ENCODE measurements around the gene CDCA7. TPM values are rescaled to one million over a fixed set of nuclear protein-coding genes. Genes with fewer than 3 reads are reported as not detected.
A peak's percentile ranks its signal among the peaks of the same experiment; 100 is the strongest.
"Not testable (repeated sequence)": the region's sequence is repeated elsewhere in the genome, so short reads cannot be mapped to it uniquely, and the experiment has no call there.

Gene CDCA7
- total RNA-seq, 1 donor from 2014 or later = 2.2 TPM

DNA sequence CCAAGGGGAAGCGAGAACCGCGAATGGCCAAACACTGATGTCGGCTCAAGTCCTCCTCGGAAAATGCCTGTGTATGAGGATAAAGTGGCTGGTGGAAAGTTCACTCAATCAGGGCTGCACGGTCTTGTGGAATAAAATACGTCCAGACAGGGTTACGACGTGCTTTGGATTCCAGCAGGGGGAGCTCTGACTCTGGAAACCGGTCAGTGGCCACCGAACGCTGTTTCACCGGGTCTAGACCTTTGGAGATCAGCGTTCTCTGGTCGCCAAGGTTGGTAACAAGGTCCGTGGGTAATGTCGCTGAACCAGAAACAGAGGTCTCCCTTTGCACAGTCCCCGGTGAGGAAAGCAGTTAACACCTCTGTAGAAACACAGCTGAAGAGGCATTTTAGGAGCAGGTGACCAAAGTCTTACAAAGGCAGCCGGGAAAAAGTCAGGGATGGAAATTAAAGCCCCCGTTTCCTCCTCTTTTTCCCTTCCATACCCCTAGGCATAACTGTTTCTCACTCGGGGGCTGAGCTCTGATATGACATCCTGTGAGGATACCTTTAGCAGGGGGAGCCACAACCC lies 47.8 kb downstream of the CDCA7 start:
- DNase-seq (ENCODE audit: low spot score) = peak; percentile 87

DNA sequence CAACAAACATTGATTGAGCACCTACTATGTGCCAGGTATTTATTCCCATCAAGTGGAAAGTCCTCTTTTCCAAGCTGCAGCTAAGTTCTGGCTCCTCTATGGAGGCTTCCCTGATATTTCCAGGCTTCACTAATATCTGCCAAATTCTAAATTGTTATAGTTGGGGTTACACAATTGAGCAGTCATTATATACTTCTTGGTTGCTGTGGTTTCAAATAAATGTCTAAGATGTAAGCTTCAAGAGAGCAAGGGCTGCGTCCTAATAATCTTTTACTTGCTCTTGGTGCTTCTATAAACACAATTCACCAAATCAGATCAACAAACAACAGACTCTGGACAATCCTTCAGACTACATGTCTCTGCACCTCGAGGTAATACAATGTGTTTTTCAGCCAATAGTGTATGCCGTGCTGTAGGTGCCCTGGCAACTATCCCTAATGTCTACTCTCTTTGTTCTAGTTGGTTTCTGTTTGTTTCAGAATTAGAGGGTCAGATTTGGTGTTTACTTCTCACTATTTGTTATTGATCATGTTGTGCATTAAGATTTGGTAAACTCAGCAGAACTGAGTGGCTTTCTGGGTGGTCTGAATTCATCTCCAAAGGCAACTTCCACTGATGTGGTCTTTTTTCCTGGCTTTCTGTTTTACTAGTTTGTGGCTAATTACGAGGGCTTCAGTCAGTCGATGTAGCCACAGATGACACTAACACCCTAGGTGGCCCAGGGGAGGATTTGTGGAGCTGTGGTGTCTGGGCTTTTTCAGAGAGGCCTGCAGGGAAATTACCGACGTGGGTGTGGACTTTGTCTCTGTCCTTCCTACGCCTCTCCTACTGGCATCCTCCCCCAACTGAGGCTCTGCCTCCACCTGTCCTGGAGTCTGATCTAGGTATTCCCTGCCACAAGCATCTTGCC lies 50.4 kb downstream of the CDCA7 start:
- DNase-seq (ENCODE audit: low spot score) = no peak

DNA sequence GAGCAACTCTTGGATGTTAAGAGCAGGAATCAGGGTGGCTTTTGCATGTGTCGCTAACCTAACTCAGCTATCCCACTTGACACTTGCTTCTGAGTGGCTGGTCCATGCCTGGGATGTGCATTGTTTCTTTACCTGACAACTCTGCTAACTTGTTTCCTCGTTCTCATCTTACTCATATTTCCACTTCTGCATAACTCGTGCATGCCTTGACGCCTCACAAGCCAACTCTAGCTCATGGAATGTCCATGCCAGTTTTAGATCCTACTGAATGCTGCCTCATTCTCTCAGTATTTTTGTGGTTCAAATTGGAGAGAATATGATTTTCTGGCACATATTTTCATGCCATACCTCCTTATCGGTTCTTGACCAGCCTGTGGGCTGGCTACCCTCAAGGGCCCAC lies 52.5 kb downstream of the CDCA7 start:
- DNase-seq (ENCODE audit: low spot score) = no peak

DNA sequence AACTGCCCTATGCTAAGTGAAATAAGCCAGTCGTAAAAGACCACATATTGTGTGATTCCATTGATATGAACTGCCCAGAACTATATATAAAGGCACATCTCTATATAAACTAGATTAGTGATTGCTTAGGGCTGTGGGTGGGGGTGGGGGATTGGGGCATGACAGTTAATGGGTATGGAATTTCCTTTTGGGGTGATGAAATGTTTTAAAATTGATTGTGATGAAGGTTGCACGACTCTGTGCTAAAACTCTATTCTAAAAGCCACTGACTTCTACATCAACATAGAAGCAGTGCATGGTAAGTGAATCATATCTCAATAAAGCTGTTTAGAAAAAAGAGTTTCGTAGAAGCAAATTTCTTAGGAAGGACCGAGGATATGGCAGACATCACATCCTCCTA lies 53.0 kb downstream of the CDCA7 start:
- no peak for DNase-seq (ENCODE audit: low spot score)

DNA sequence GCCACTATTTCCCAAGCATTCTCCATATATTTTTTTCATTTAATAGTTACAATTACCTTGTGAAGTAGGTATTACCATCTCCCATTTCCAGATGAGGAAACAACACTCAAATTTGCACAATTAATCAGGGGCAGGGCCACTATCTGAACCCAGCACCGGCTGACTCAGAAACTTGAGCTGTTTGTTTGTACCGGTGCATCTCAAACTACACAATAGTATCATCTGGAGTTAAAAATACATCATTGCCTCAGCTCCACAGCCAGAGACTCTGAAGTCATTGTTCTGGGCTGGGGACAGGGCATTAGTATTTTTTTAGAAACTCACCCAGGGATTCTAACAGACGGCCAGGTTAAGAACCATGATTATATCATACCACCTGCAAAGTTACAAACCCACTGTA lies 55.9 kb downstream of the CDCA7 start:
- DNase-seq (ENCODE audit: low spot score) = no peak

DNA sequence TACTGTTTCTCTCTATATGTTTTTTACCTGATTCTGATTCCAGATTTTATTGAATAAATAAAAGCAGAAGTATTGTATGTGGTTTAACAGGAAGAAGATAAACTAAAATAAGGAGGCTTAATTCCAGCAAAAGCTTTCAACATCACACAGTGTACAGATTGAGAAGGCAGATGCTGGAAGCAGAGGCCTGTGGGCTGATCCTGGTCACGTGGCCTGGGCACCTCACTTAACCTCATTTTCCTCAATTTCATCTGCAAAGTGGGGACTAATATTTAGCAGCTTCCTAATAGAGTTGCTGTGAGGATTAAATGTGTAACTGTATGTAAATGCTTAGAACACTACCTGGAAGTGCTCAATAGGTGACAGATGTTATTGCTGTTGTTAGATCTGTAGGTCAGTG lies 58.0 kb downstream of the CDCA7 start:
- DNase-seq (ENCODE audit: low spot score) = peak; percentile 47

DNA sequence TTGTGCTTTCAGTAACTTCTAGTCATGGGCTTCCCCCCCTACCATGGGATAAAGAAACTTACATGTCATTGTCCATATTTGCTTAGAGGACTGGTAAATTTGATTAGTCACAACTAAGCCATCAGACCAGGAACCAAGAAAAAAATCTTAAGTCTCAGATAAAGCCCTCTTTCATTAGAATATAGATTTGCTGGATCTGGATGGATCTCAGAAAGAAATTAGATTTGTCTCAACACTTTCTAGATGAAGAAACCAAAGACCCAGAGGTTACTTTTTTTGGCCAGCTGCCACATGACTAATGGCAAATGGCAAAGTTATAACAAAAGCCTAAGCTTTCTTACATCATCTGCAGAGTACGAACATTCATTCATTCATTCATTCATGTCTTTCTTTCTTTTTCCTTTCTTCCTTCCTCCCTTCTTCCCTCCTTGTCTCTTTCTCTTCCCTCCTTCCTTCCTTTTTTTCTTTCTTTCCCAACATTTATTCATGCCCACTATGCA lies 60.2 kb downstream of the CDCA7 start:
- DNase-seq (ENCODE audit: low spot score) = no peak

DNA sequence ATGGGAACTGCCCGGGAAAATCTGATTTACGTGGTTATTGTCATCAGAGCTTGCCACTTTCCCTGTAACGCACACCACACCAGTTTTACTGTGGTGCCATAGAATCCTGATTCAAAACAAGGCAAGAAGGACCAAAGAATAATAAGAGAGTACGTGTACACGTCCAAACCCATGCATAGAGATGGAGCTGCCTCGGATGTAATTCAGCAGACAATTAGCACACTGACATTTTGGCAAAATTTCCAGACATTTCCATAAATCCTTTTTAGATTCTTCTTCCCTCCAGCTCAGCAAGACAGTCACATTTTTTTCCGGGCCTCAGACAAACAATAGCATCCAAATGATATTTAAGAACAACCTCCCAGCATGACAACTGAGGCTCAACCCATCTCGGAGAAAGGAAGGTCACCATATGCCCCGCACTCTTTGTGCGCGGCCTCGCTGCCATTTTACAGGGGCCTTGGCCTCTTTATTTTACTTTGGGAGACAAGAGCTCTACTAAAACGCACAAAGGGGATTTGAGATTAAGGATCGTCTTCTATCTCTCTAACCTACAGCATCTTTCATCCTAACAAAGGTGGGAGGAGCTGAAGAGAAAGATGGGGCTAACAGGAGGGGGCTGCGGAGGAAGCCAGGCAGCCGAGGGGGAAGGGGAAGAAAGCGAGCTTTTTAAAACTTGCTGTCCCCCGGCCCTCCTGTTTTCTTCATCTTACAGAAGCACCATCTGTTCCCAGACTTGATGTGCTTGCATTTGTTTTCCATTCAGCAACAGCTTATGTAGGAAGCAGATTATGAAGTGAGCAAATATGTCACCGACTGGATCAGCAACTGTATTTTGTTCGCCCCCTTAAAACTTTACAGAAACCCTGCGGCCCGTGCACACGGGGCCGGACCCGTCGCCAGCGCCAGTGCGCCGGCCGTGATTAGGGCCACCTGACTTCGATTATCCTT lies 61.0 kb downstream of the CDCA7 start:
- DNase-seq (ENCODE audit: low spot score) = no peak

DNA sequence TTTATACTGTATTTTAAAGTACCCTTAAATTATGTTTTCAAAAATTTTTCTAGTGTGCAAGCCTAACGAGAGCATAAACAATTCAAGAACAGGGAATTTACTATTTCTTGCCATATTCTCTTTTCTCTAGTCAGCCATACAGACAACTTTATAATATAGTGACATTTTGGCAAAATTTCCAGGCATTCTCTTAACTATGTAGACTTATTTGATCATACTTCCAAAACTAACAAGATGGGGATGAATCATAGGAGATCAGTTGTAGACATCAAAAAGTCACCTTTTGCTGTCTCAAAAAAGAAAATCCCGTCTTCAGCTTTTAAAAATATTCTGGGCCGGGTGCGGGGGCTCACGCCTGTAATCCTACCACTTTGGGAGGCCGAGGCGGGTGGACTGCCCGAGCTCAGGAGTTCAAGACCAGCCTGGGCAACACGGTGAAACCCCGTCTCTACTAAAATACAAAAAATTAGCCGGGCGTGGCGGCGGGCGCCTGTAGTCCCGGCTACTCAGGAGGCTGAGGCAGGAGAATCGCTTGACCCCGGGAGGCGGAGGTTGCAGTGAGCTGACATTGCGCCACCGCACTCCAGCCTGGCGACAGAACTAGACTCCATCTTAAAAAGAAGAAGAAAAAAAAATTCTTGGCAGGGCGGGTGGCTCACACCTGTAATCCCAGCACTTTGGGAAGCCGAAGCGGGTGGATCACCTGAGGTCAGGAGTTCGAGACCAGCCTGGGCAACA lies 61.9 kb downstream of the CDCA7 start:
- DNase-seq (ENCODE audit: low spot score) = not testable (repeated sequence)

DNA sequence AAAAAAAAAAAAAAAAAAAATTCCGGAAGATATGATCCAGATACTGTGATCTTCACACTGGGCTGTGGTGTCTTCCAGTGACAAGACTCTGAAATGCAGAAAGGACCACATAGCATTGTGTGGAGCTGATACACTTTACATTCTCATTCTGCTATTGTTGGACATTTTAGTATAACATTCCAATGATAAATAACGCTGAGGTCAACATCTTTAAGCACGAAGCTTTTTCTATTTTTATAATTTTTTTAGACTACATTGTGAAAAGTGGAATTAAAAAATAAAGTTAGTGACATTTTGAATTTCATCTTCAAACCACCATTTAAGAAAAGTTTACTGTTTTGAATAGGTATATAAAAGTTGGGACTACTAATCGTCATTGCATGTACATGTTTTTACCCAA lies 62.7 kb downstream of the CDCA7 start:
- DNase-seq (ENCODE audit: low spot score) = no peak

DNA sequence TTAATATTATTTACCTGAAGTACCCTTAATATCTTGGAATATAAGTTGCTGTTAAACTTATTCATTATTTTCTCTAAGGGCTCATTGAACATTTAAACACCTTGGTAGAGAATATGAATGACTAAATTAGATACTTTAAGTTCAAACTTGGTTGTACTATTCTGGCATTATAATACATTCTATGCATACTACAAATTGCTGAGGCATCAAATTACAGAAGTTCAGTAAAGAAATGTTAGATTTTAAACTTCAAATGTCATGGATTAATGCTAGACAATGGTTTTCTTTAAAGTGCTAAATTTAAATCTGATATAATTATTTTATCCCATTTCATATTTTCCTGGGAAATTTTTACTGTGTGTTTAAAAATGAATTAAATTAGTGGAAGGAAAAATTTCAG lies 63.1 kb downstream of the CDCA7 start:
- no peak for DNase-seq (ENCODE audit: low spot score)

All from umbilical cord (tissue), 2 donors.